Small intestine (tissue), 7 donors: Measurements from ENCODE around the gene TOGARAM1. TPM values are rescaled to one million over a fixed set of nuclear protein-coding genes. Genes with fewer than 3 reads are reported as not detected.

Experiments used
- DNase-seq, 2 donors: peaks; one replicate each; pipeline versions ENCODE4 v3.0.0 to v3.0.0-alpha.2; 2013
- FAIRE-seq: peaks from 2 replicates; lab custom pipeline; 2012; peaks lifted over from hg19 to GRCh38; lab: Jason Lieb, UNC
- H3K27ac ChIP-seq, 3 donors: one replicate each; pipeline ENCODE4 v1.5.1; 2013; ENCODE audit warnings: low read length in 2 of 3, mild to moderate bottlenecking in 2 of 3, control low read depth in 1 of 3, inconsistent platforms in 1 of 3, low read depth in 1 of 3, moderate library complexity in 1 of 3
- H3K27me3 ChIP-seq, 3 donors: one replicate each; pipeline ENCODE4 v1.6.1; 2013; ENCODE audit warnings: low read length in 3 of 3, inconsistent platforms in 1 of 3; ENCODE audit not compliant: control insufficient read depth in 3 of 3, insufficient read depth in 3 of 3
- H3K36me3 ChIP-seq, 3 donors: one replicate each; pipeline ENCODE4 v1.6.1; 2013; ENCODE audit warnings: low read length in 3 of 3, inconsistent platforms in 1 of 3, low read depth in 1 of 3, mild to moderate bottlenecking in 1 of 3, moderate library complexity in 1 of 3; ENCODE audit not compliant: control insufficient read depth in 3 of 3, insufficient read depth in 2 of 3
- H3K4me1 ChIP-seq, 3 donors: one replicate each; pipeline ENCODE4 v1.6.1; 2013; ENCODE audit warnings: low read length in 2 of 3, inconsistent platforms in 1 of 3, low read depth in 1 of 3, mild to moderate bottlenecking in 1 of 3, moderate library complexity in 1 of 3; ENCODE audit not compliant: control insufficient read depth in 3 of 3, insufficient read depth in 2 of 3
- H3K4me3 ChIP-seq, 3 donors: one replicate each; pipeline ENCODE4 v1.5.1; 2013; ENCODE audit warnings: low read length in 3 of 3, control low read depth in 1 of 3, inconsistent platforms in 1 of 3, low read depth in 1 of 3, mild to moderate bottlenecking in 1 of 3, moderate library complexity in 1 of 3
- H3K9me3 ChIP-seq, 2 donors: one replicate each; pipeline ENCODE4 v1.6.1; 2013; ENCODE audit warnings: low read depth in 1 of 2, low read length in 1 of 2; ENCODE audit not compliant: control insufficient read depth in 2 of 2, insufficient read depth in 1 of 2
- WGBS, 3 donors: extraction: QIAGEN DNeasy Blood & Tissue Kit; methylation state at CpG; one replicate each; pipeline ENCODE4 v1.1.7; 2013; 5-methylcytosine and 5-hydroxymethylcytosine counted together
- polyA plus RNA-seq, 4 donors: library from polyadenylated mRNA; stranded (reverse) in 3 of 4; unstranded in 1 of 4; fragments of 200-250 nt in 3 of 4; fragments of 120-200 nt in 1 of 4; gene quantifications; one replicate each; pipeline versions ENCODE4 v1.2.1 to v1.2.3, GENCODE V29; 2013
- donor health status: healthy with polysubstance abuse.
- donor health status: control.
- donor health status: control.
- donor health status: Bipolar disorder and iron deficiency.
- donor health status: healthy.

Gene TOGARAM1
- polyA plus RNA-seq, 4 donors = 2.4 to 22.1 (median 7.9) TPM

DNA sequence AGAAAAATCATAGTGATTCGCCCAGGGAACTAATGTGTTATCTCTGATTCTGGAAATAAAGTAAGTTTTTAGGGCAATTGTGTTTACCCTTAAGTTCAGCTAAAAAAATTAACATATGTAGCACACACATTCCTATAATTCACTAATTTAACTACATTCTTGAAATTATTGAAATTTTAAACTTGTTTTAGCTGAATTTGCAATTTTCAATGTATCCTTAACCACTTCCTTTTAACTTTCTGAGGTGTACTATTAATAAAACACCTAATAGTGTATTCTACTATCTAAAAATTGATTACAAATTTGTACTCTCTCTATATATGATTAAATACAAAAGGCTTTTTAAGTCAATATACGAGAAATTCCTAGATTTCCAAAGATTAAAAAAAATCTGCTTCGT, 2.5 kb upstream of the TOGARAM1 start:
- peaks cover 0 to 3% (median 0%) of the 10 kb centered on the region in 3 donors for H3K36me3 ChIP-seq
- H3K27me3 ChIP-seq = no peaks in the 10 kb centered on the region
- H3K9me3 ChIP-seq = no peaks in the 10 kb centered on the region
- FAIRE-seq = peak; percentile 39
- no peak for DNase-seq
- no peak overlapping the region for H3K4me3 ChIP-seq
- peaks cover 0 to 14% (median 10%) of the 10 kb centered on the region in 3 donors for H3K4me1 ChIP-seq
- H3K27ac ChIP-seq = no peak overlapping the region
- 57 to 73% (median 72%) methylated on average over 3 of the region's 3 CpGs for WGBS, 3 donors

GRCh38 chr14:44960146-44960545, 1.8 kb upstream of the TOGARAM1 start:
- peak; percentile 9 to 23 for DNase-seq

GRCh38 chr14:44960646-44961045, 1.3 kb upstream of the TOGARAM1 start:
- no peaks in the 10 kb centered on the region for H3K27me3 ChIP-seq
- H3K27ac ChIP-seq = peak overlapping the region in 2 of 3 donors; percentile 94 to 99
- peak overlapping the region; percentile 54 to 97 (median 75) for H3K4me3 ChIP-seq
- peaks cover 0 to 14% (median 10%) of the 10 kb centered on the region in 3 donors for H3K4me1 ChIP-seq
- no peaks in the 10 kb centered on the region for H3K36me3 ChIP-seq
- FAIRE-seq = no peak
- H3K9me3 ChIP-seq = no peaks in the 10 kb centered on the region
- no peak for DNase-seq
- WGBS, 3 donors = 1 to 3% (median 3%) methylated on average over 3 of the region's 3 CpGs

More at GRCh38 chr14:44960146-44960545, 1.8 kb upstream of the TOGARAM1 start:
- FAIRE-seq = no peak
- WGBS, 3 donors = 21 to 37% (median 32%) methylated on average over 2 of the region's 2 CpGs
- Histone ChIP-seq H3K4me1 (peaks cover 0 to 14% (median 10%) of the 10 kb centered on the region in 3 donors), H3K4me3 (peak overlapping the region in 2 of 3 donors; percentile 75 to 97), H3K27me3 (no peaks in the 10 kb centered on the region), H3K36me3 (peaks cover 0 to 3% (median 0%) of the 10 kb centered on the region in 3 donors), H3K27ac (peak overlapping the region in 1 of 3 donors; percentile 99), H3K9me3 (no peaks in the 10 kb centered on the region)

GRCh38 chr14:44961151-44961553, 838 bp upstream of the TOGARAM1 start:
- Histone ChIP-seq H3K27me3 (no peaks in the 10 kb centered on the region), H3K4me3 (peak overlapping the region; percentile 54 to 97 (median 75)), H3K9me3 (no peaks in the 10 kb centered on the region), H3K27ac (peak overlapping the region; percentile 87 to 99 (median 94)), H3K36me3 (no peaks in the 10 kb centered on the region), H3K4me1 (peaks cover 0 to 14% (median 10%) of the 10 kb centered on the region in 3 donors)
- WGBS, 3 donors = 0% methylated on average over 14 of the region's 14 CpGs
- no peak for FAIRE-seq
- peak; percentile 72 to 78 for DNase-seq

- H3K27ac ChIP-seq = peak overlapping the region; percentile 73 to 88 (median 87)
- H3K27me3 ChIP-seq = no peaks in the 10 kb centered on the region
- H3K4me3 ChIP-seq = peak overlapping the region; percentile 73 to 97 (median 92)
- FAIRE-seq (no peak), DNase-seq (peak in 1 of 2 donors; percentile 34)
- peaks cover 0 to 3% (median 0%) of the 10 kb centered on the region in 3 donors for H3K36me3 ChIP-seq
- 2 to 4% (median 3%) methylated on average over 39 of the region's 39 CpGs for WGBS, 3 donors
- H3K9me3 ChIP-seq = no peaks in the 10 kb centered on the region
- H3K4me1 ChIP-seq = peaks cover 1 to 22% (median 10%) of the 10 kb centered on the region in 3 donors
Measured at GRCh38 chr14:44962334-44963043, 499 bp downstream of the TOGARAM1 start.

- H3K36me3 ChIP-seq = peaks cover 0 to 3% (median 0%) of the 10 kb centered on the region in 3 donors
- H3K4me1 ChIP-seq = peaks cover 2 to 22% (median 10%) of the 10 kb centered on the region in 3 donors
- no peaks in the 10 kb centered on the region for H3K9me3 ChIP-seq
- no peak for FAIRE-seq
- WGBS, 3 donors = 7 to 17% (median 11%) methylated on average over 13 of the region's 13 CpGs
- peak overlapping the region in 2 of 3 donors; percentile 87 to 88 for H3K27ac ChIP-seq
- peak overlapping the region; percentile 73 to 97 (median 92) for H3K4me3 ChIP-seq
- peak; percentile 9 to 14 for DNase-seq
- H3K27me3 ChIP-seq = no peaks in the 10 kb centered on the region
Measured at GRCh38 chr14:44963044-44963528, 1.1 kb downstream of the TOGARAM1 start.

DNA sequence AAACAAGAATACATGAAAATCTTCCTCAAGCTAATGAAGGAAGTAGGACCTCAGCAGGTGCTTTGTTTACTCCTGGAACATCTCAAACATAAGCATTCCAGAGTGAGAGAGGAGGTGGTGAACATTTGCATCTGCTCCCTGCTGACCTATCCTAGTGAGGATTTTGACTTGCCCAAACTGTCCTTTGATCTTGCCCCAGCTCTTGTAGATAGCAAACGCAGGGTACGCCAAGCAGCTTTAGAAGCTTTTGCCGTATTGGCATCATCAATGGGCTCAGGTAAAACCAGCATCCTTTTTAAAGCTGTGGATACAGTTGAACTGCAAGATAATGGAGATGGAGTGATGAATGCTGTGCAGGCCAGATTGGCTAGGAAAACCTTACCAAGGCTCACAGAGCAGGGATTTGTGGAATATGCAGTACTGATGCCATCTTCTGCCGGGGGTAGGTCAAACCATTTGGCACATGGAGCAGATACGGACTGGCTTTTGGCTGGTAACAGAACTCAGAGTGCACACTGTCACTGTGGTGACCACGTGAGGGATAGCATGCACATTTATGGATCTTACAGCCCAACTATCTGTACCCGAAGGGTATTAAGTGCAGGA, 1.9 kb downstream of the TOGARAM1 start:
- DNase-seq (peak; percentile 10 to 22), FAIRE-seq (no peak)
- Histone ChIP-seq H3K36me3 (peaks cover 0 to 5% (median 0%) of the 10 kb centered on the region in 3 donors), H3K4me3 (peak overlapping the region in 2 of 3 donors; percentile 92 to 97), H3K4me1 (peaks cover 2 to 24% (median 10%) of the 10 kb centered on the region in 3 donors), H3K9me3 (peaks cover 0 to 2% of the 10 kb centered on the region in 2 donors), H3K27me3 (no peaks in the 10 kb centered on the region), H3K27ac (peak overlapping the region in 1 of 3 donors; percentile 88)
- WGBS, 3 donors = 11 to 25% (median 19%) methylated on average over 7 of the region's 7 CpGs
